Keratinocyte (primary cell): ENCODE data around the gene CBX7. TPM values are rescaled to one million over a fixed set of nuclear protein-coding genes. Genes with fewer than 3 reads are reported as not detected.

Experiments used
- DNase-seq: peaks from one replicate; pipeline ENCODE4 v3.0.0-alpha.2; 2011; ENCODE audit warnings: low read depth, missing footprints, low spot score
- FAIRE-seq: peaks from 2 replicates; lab custom pipeline; 2011; peaks lifted over from hg19 to GRCh38; lab: Jason Lieb, UNC
- H2AFZ ChIP-seq: 2 replicates; pipeline ENCODE4 v1.6.0; 2012; ENCODE audit warnings: low read length, control low read depth, inconsistent platforms; ENCODE audit not compliant: control insufficient read depth
- H3K27ac ChIP-seq: 2 replicates; pipeline ENCODE4 v1.5.1; 2011; ENCODE audit warnings: low read length; ENCODE audit not compliant: control insufficient read depth, insufficient read depth
- H3K27me3 ChIP-seq: 3 replicates; pipeline ENCODE4 v1.6.0; 2011; ENCODE audit warnings: low read length; ENCODE audit not compliant: control insufficient read depth, insufficient read depth; ENCODE audit errors: extremely low read depth
- H3K36me3 ChIP-seq, 2 experiments: 2 replicates in 1 of 2; 3 replicates in 1 of 2; pipeline ENCODE4 v1.5.1; 2011; ENCODE audit warnings: low read length in 2 of 2, mild to moderate bottlenecking in 1 of 2; ENCODE audit not compliant: control insufficient read depth in 2 of 2, insufficient read depth in 2 of 2; ENCODE audit errors: extremely low read depth in 1 of 2
- H3K4me1 ChIP-seq: 3 replicates; pipeline ENCODE4 v1.5.1; 2011; ENCODE audit warnings: low read length; ENCODE audit not compliant: control insufficient read depth, insufficient read depth; ENCODE audit errors: extremely low read depth
- H3K4me2 ChIP-seq: 3 replicates; pipeline ENCODE4 v1.6.0; 2011; ENCODE audit warnings: low read depth, low read length; ENCODE audit not compliant: control insufficient read depth, insufficient read depth; ENCODE audit errors: extremely low read depth
- H3K4me3 ChIP-seq, 3 experiments: fragments of 200-600 bp in 1 of 3; sonication (generic) in 1 of 3; 2 replicates in 2 of 3; 3 replicates in 1 of 3; pipeline ENCODE4 v1.5.1; 2011 to 2016; ENCODE audit warnings: low read length in 3 of 3, mild to moderate bottlenecking in 3 of 3, control low read depth in 2 of 3, inconsistent platforms in 1 of 3, low read depth in 1 of 3, mixed read lengths in 1 of 3, mixed run types in 1 of 3, moderate library complexity in 1 of 3; ENCODE audit not compliant: control insufficient read depth in 2 of 3, insufficient read depth in 2 of 3; ENCODE audit errors: extremely low read depth in 1 of 3
- H3K79me2 ChIP-seq: 2 replicates; pipeline ENCODE4 v1.6.0; 2012; ENCODE audit warnings: low read length; ENCODE audit not compliant: control insufficient read depth, insufficient read depth
- H3K9ac ChIP-seq: 3 replicates; pipeline ENCODE4 v1.6.0; 2011; ENCODE audit warnings: low read length; ENCODE audit not compliant: control insufficient read depth, insufficient read depth; ENCODE audit errors: extremely low read depth
- H3K9me1 ChIP-seq: 3 replicates; pipeline ENCODE4 v1.6.0; 2011; ENCODE audit warnings: low read length; ENCODE audit not compliant: control insufficient read depth, insufficient read depth; ENCODE audit errors: extremely low read depth
- H3K9me3 ChIP-seq: 2 replicates; pipeline ENCODE4 v1.5.1; 2012; ENCODE audit warnings: low read depth, low read length; ENCODE audit not compliant: control insufficient read depth
- H4K20me1 ChIP-seq: 3 replicates; pipeline ENCODE4 v1.6.0; 2011; ENCODE audit warnings: low read length; ENCODE audit not compliant: control insufficient read depth, insufficient read depth; ENCODE audit errors: extremely low read depth
- EZH2 ChIP-seq: IDR thresholded peaks from one replicate; pipeline ENCODE4 v1.6.1; 2012; ENCODE audit warnings: inconsistent platforms, mild to moderate bottlenecking, low read length, moderate library complexity
- dilution Hi-C: fragments of 300-500 bp; cut with MboI; formaldehyde crosslinking; loops from one replicate; pipeline ENCODE4 v1.7.0; 2020; ENCODE audit warnings: low sequenced_read_pairs; ENCODE audit not compliant: extremely low pct_ligation_motif_present
- polyA plus RNA-seq, 5 experiments: library from polyadenylated mRNA; depleted of rRNA in 3 of 5; stranded (reverse) in 3 of 5; stranded (forward) in 1 of 5; unstranded in 1 of 5; fragments of >200 nt; gene quantifications; 1 replicate in 1 of 5; 2 replicates in 3 of 5; 3 replicates in 1 of 5; pipeline versions ENCODE4 v1.2.1 to v1.2.3, GENCODE V29; 2011 to 2012; ENCODE audit warnings: missing spikeins in 2 of 5, low read depth in 1 of 5, low replicate concordance in 1 of 5
- TF ChIP-seq, protein P1 (sequence below), 3 experiments: IDR thresholded peaks in 1 of 3; conservative IDR thresholded peaks in 1 of 3; optimal IDR thresholded peaks in 1 of 3; 2 replicates in 2 of 3; 3 replicates in 1 of 3; pipeline versions ENCODE3 to v1.5.1; 2011; ENCODE audit warnings: low read length in 3 of 3, mild to moderate bottlenecking in 3 of 3, moderate library complexity in 2 of 3, control low read depth in 1 of 3, inconsistent platforms in 1 of 3; ENCODE audit not compliant: insufficient read depth in 2 of 3; ENCODE audit errors: extremely low read depth in 1 of 3

CBX7 gene
- polyA plus RNA-seq, 1 donor (not counting 4 experiments of a cell fraction or from before 2014, with no cell fraction given), result 1.3 TPM

DNA sequence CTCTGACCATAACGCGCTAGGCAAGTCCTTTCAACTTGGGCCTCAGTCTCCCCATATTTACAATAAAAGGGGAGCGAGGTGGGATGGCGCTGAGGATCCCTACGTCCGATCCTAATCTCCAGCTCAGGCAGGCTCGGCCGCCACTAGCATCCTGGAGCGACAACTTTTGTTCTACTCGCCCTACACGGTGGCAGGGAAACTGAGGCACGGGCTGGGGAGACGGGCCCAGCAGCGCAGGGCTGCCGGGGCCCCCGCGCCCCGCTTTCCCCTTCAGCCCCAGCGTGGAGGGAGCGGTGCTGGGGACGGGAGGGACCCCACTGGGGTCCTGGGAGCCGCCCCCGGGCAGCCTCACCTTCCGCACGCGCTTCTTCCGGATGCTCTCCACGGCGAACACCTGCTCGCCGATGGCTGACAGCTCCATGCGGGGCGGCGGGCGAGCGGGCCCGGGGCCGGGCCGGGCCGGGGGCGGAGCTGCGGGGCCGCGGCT, 413 bp downstream of the CBX7 start:
- no peaks in the 10 kb centered on the region for H4K20me1 ChIP-seq
- no peaks in the 10 kb centered on the region for H3K79me2 ChIP-seq
- TF ChIP-seq, protein P1, sequence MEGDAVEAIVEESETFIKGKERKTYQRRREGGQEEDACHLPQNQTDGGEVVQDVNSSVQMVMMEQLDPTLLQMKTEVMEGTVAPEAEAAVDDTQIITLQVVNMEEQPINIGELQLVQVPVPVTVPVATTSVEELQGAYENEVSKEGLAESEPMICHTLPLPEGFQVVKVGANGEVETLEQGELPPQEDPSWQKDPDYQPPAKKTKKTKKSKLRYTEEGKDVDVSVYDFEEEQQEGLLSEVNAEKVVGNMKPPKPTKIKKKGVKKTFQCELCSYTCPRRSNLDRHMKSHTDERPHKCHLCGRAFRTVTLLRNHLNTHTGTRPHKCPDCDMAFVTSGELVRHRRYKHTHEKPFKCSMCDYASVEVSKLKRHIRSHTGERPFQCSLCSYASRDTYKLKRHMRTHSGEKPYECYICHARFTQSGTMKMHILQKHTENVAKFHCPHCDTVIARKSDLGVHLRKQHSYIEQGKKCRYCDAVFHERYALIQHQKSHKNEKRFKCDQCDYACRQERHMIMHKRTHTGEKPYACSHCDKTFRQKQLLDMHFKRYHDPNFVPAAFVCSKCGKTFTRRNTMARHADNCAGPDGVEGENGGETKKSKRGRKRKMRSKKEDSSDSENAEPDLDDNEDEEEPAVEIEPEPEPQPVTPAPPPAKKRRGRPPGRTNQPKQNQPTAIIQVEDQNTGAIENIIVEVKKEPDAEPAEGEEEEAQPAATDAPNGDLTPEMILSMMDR (optimal IDR thresholded peaks at IDR 0.05 in 1 of 3, IDR thresholded peaks at IDR 0.05 in 1 of 3, conservative IDR thresholded peaks at IDR 0.05 in 1 of 3; ENCODE audit: extremely low read depth in 1 of 3, insufficient read depth in 2 of 3, low read length in 3 of 3), result no peak
- no peak for TF ChIP-seq EZH2
- H3K27ac ChIP-seq, result no peak overlapping the region
- H3K4me2 ChIP-seq, result peak overlapping the region; percentile 67
- peak overlapping the region; percentile 37 for H3K9ac ChIP-seq
- peaks cover 0 to 3% of the 10 kb centered on the region in 2 experiments for H3K36me3 ChIP-seq
- DNase-seq (no peak), FAIRE-seq (no peak)
- peaks cover 25% of the 10 kb centered on the region for H3K27me3 ChIP-seq
- H2AFZ ChIP-seq, result peak overlapping the region; percentile 20
- H3K9me1 ChIP-seq, result no peaks in the 10 kb centered on the region
- H3K9me3 ChIP-seq, result no peaks in the 10 kb centered on the region
- H3K4me3 ChIP-seq, result peak overlapping the region; percentile 33 to 44 (median 39)
- dilution Hi-C loops, result no loop called here
- peaks cover 2% of the 10 kb centered on the region for H3K4me1 ChIP-seq

DNA sequence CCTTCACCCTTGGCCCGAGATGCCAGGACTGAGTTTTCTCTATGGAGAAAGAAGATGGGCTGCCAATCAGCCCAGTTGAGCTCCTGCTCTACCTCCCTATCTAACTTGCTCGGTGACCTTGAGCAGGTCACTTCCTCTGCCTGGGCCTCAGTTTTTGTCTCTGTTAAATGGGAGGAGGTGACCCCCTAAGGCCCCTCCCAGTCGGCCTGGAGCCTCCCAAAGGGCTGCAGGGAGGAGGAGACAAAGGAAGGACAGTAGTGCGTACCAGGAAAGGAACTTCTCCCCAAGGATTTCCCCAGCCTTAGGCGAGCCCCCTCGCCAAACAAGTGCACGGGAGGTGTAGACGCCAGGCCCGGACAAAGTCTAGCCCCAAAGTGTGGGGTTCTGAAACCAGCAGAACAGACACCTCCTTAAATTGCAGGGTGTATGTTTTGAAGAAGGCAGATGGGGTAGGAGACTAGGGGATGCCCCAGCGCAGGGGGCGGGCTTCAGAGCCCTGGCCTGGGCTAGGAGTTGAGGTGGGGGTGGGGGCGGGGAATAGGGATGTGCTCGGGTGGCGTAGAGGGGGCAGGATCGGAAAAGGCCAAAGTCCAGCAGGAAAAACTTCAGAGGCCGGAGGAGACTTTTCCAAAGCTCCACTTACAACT, 1.0 kb downstream of the CBX7 start:
- dilution Hi-C loops, result no loop called here

More for the DNA sequence above, 1.0 kb downstream of the CBX7 start:
- no peaks in the 10 kb centered on the region for H4K20me1 ChIP-seq
- no peak overlapping the region for H3K27ac ChIP-seq
- H3K36me3 ChIP-seq, result peaks cover 0 to 3% of the 10 kb centered on the region in 2 experiments
- no peak for DNase-seq
- no peak overlapping the region for H3K9ac ChIP-seq
- peaks cover 2% of the 10 kb centered on the region for H3K4me1 ChIP-seq
- H3K27me3 ChIP-seq, result peaks cover 25% of the 10 kb centered on the region
- H2AFZ ChIP-seq, result no peak overlapping the region
- no peaks in the 10 kb centered on the region for H3K79me2 ChIP-seq
- H3K9me3 ChIP-seq, result no peaks in the 10 kb centered on the region
- no peak for FAIRE-seq
- no peak overlapping the region for H3K4me3 ChIP-seq
- TF ChIP-seq EZH2, result no peak
- TF ChIP-seq, protein P1 (optimal IDR thresholded peaks at IDR 0.05 in 1 of 3, IDR thresholded peaks at IDR 0.05 in 1 of 3, conservative IDR thresholded peaks at IDR 0.05 in 1 of 3; ENCODE audit: extremely low read depth in 1 of 3, insufficient read depth in 2 of 3, low read length in 3 of 3), result no peak
- H3K4me2 ChIP-seq, result no peak overlapping the region
- no peaks in the 10 kb centered on the region for H3K9me1 ChIP-seq
